Inflammatory macrophage treated with lipopolysaccharide for 4 hours (primary cell): Measurements from ENCODE around the gene GNAS.

Source experiments
- DNase-seq: peaks from one replicate; pipeline ENCODE4 v3.0.0-alpha.2; 2020

The GNAS gene

DNA sequence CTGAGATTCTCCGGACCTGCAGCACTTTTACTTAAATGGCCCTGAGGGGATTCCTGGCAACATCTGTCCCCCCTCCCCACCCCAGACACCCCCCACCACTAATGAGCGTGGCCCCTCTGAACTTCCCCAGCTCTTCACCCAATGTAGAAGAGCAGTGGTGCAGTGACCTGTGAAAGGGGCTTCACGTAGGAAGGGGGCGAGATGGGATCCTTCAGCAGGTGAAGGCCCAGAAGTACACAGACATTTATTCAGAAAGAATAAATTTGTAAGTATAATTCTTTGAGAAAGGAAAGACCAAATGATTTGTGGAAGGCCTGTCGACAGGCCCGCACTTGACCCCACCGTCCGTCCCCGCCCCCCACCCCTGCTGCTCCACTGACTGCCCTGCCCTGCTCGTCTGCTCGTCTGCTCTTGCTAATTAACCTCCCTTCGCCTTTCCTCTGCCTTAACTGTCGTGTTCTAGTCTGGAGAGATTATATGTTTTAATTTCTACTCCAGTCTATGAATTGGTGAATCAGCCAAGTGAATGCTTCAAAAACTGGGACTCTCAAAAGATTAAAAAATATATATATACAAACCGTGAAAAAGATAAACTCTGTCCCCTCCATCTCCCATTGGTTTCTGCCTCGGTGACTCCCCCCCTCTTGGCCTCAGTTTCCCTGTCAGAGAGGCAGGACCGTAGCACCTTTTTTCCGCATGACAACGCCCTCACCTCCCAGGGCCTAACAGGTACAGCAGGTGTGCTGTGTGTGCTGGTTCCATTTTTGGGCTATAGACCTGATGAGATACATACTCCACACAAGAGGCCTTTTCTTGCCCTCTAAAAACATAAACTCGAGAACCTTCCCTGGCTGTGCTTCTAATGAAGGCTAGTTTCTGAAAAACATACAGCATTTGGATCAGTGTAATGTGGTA, 49.2 kb downstream of the GNAS start:
- no peak for DNase-seq

DNA sequence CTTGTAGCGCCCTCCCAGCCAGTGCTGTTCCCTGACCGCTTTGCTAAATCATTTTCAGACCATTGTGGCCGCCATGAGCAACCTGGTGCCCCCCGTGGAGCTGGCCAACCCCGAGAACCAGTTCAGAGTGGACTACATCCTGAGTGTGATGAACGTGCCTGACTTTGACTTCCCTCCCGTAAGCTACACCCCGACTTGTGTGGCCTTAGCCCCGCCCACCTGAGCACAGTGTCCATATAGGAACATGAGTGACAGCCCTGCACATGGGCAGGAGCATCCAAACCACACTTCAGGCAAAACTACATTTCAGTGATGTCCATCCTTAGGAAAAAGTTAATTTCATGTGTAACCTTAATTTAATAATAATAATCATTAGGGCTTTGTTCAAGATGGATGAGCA, 51.1 kb downstream of the GNAS start:
- no peak for DNase-seq

DNA sequence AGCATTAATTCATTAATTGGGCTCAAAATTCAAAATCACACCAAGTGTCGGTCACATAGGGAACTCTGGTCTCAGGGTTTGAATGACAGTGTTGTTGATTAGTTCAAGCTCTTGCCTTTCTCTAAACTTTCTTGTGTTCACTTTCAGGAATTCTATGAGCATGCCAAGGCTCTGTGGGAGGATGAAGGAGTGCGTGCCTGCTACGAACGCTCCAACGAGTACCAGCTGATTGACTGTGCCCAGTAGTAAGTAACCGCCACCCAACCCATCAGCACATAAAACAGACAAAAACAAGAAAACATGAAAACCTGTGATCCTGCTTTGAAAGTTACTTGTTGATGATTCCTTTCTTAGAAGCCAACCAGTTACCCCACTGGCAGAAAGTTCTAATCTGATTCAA, 52.7 kb downstream of the GNAS start:
- DNase-seq, result no peak

DNA sequence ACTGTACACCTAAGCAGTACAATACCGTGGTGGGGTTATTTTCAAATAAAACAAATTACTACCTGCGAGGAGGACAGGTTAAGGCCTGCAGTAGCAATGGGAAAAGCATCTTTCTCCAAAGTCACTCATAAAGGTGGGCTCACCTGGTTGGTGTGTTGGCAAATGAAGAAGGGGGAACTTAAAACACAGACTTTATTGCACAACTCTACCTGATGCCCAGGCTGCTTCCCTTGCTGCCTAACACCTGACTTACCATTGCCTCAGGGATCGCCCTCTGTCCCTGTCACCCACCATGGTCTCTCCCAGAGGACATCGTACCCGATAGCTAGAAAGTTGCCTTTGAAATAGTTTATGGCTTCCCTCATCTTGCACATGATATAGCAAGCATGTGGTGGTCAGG, 53.6 kb downstream of the GNAS start:
- DNase-seq, result no peak

DNA sequence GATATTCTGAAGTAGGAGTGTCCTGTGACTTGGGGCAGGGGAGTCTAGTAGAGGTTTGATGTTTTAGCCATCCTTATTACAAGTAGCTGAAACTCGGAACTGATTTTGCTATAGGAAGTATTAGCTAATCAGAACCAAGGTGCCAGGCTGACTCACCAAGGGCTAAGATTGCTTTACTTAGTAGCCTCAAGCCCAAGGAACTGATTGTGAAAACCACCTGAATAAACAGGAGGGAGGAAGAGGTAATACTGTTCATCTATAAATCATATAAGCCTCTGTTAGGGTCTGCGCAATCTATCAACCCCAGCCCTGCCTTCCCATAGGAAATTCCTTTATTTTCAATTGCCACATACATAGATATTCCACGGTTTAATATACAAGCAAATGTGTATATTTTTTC, 54.4 kb downstream of the GNAS start:
- peak; percentile 71 for DNase-seq

DNA sequence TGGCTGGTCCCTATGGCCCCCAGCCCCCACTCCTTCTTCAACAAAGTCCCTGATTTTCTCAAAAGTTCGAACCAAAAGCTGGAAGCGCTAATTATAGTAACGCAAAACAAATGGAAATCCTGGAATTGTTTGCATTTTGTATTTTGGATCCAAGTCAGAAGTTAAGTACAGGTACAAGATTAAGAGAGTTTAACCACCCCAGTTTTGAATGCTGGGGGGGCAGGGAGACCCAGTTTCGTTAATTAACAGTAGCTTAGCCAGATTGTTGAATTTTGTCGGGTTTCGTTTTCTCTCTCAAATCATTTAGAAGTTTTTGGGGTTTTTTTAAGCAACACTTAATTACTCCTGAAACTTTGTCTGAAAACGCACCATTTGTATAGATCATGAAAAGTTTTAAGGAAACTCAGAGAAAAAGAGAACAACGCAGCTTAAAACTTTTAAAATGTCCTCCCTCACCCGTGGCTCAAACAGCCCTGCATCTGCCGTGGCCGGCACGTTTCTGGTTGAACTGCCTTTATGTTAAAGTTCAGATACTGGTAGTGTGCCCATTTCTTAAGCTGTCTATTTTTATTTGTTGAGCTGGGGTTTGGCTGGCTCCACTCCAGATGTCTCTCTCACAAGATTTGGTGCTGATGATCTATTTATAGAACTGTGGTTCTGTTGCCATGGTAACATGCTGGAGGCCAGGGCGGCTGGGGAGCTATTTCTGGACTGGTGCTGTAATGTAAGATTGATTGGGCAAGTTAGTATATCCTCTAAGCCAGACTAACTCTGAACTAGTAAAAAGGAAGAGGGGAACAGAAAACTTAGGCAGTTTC, 55.0 kb downstream of the GNAS start:
- DNase-seq, result peak; percentile 96

DNA sequence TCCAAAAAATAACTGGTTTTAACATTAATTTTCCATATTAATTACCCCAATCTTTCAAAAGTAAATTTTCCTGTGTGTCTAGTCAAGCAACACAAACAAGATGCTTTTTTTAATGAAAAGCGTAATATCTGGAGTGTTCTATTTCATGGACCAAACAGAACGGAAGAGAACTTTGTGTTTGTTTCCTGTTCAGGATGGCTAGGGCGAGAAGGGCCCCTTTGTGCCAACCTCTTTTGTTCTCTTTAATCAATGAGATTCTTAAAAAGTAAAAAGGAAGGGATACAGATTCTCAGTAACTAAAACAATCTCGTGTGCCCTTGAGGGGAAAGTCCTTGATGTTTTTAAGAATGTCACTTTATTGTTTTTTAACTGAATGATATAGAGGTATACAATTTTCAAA, 55.7 kb downstream of the GNAS start:
- DNase-seq, result no peak

DNA sequence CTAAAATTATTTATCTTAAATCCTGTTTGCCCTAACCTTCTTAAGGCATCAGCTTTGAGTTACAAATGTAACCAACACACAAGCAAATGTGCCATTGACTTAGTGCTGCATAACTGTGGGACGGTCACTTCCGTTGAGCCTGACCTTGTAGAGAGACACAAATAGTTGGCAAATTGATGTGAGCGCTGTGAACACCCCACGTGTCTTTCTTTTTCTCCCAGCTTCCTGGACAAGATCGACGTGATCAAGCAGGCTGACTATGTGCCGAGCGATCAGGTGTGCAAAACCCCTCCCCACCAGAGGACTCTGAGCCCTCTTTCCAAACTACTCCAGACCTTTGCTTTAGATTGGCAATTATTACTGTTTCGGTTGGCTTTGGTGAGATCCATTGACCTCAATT, 56.4 kb downstream of the GNAS start:
- DNase-seq, result no peak

DNA sequence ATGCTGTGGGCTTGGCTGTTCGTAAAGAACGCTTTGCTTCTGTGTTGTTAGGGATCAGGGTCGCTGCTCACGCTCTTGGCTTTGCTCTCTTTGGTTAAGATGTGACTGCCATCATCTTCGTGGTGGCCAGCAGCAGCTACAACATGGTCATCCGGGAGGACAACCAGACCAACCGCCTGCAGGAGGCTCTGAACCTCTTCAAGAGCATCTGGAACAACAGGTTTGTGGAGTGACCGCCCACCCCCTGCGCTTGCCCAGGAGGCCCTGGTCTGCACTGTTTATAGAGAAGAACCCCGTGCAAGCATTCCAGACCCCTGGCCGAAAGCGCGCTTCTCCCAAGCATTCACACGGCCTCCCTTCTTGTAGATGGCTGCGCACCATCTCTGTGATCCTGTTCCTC, 57.1 kb downstream of the GNAS start:
- no peak for DNase-seq

DNA sequence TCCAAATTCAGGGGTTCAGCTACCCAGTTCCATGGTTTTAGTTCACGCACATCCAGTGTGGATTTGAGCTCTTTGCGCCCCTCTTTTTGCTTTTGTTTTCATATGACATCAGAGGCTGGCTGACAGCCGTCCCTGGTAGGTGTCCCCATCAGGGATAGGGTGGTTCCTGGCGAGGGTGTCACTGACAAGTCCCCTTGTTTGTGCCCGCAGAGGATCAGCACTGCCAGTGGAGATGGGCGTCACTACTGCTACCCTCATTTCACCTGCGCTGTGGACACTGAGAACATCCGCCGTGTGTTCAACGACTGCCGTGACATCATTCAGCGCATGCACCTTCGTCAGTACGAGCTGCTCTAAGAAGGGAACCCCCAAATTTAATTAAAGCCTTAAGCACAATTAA, 58.0 kb downstream of the GNAS start:
- no peak for DNase-seq

DNA sequence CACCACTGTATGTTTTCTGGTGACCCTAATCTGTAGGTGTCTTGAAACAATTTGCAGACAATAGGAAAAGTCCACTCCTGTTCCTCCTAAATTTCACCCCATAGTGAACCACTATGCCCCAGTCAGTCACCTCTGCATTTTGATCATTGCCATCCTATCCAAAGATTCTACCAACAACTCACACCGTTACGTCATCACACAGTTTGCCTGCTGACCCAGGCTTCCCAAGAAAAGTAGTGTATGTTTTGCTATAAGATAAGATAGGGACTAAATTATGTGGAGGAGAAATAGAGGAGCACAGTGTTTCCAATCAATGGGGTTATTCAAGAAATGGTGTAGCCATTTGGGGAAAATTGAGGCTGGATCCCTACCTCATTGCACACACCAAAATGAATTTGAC, 58.8 kb downstream of the GNAS start:
- DNase-seq, result no peak

DNA sequence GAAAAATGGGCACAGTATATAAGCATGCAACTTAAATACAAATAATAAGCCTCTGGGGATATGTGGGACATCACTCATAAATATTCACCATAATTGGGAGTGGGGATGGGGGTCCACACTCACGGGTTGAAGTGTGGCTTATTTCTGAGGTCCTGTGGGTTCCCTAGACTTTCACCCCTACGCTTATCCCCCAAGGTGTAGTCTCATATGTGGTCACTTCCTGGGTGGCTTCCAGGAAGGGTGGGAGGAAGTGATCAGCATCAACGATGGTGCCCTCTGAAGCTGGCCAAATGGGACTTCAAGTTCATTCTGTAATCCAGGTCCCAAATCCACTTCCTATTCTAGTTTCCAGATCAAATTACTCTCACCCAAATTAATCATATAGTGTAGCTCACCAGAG, 59.5 kb downstream of the GNAS start:
- DNase-seq, result no peak

DNA sequence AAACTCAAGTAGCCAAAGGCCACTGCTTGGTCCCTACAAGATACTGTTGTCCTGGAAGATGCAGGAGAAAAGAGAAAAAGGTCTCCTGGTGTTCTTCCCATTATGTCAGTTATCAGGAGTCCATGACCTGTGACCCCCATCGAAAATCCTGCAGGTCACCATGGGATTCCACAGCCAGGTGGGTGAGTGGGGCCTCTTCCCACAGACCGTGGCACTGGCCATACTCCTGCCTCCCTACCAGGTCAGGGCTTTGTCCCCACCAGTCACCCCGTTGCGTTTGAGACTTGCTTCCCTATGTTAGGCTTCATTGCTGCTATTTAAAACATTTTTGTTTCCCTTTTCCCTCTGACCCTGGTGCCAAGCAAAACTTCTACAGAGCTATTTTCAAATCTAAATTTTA, 60.6 kb downstream of the GNAS start:
- no peak for DNase-seq

DNA sequence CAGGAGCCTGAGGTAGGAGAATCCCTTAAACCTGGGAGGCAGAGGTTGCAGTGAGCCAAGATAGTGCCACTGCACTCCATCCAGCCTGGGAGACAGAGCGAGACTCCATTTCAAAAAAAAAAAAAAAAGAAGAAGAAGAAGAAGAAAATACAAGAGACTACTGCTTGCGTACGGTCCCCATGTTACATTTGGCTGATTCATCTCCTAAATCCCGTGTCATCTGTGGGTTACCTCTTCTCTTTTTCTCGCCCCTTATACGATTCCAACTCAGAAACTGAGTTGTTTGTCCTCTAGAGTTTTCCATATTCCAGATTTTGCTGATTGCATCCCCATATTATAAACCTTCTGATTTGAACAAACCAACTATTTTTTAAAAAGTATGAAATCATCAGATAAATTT, 66.1 kb downstream of the GNAS start:
- DNase-seq, result peak; percentile 40

DNA sequence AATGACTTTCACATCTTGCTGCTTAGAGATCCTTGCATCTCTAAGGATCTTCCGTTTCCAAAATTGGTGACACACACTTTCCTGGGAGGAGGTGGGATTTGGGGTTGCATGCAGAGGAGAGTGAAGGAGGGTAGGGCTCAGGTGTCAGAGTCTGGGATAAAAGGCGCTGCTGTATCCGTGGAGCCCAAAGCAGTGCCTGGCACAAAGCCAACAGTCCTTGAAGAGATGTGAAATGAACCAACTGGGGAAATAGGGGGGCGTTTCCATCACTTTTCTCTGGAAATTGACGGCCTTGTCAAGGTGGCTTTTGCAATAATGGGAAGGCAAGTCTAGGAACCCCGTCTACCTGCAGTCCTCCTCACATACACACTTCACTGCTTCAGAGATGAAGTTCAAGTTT, 69.0 kb downstream of the GNAS start:
- no peak for DNase-seq

DNA sequence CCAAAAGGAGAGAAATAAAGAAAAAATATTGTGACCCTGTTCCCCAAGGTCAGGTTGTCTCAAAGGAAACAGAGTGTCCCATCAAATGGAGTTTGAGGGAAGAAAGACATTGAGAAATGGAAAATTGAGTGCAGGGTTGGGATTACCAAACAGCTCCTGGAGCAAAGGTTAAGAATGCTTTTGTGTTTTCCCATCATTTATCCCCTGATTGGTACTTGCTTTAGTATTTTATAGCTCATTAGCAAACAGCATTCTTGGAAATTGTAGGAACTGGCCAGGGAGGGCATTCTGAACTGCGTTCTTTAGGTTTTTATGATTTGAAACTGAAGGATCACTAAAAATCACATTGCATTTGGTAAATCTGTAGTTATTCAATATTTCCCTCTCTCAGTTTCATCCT, 69.5 kb downstream of the GNAS start:
- no peak for DNase-seq

DNA sequence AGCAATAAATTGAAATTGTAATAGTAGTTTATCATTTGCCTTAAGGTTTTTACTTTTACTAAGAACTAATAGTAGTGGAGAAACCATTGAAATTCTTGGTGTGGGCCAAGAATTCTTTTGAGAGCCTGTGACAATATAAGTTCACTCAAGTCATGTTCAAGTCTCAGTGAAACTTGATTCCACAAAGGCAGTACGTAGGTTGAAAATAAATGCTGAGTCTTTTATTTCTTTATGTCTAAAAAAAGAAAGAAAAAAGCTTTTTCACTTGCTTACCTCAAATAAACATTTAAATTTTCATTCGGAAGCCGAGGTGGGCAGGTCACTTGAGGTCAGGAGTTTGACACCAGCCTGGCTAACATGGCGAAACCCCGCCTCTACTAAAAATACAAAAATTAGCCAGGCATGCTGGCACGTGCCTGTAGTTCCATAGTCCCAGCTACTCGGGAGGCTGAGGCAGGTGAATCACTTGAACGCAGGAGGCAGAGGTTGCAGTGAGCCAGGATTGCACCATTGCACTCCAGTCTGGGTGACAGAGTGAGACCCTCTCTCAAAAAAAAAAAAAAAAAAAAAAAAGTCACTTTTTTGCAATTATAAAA, 70.7 kb downstream of the GNAS start:
- DNase-seq, result no peak

DNA sequence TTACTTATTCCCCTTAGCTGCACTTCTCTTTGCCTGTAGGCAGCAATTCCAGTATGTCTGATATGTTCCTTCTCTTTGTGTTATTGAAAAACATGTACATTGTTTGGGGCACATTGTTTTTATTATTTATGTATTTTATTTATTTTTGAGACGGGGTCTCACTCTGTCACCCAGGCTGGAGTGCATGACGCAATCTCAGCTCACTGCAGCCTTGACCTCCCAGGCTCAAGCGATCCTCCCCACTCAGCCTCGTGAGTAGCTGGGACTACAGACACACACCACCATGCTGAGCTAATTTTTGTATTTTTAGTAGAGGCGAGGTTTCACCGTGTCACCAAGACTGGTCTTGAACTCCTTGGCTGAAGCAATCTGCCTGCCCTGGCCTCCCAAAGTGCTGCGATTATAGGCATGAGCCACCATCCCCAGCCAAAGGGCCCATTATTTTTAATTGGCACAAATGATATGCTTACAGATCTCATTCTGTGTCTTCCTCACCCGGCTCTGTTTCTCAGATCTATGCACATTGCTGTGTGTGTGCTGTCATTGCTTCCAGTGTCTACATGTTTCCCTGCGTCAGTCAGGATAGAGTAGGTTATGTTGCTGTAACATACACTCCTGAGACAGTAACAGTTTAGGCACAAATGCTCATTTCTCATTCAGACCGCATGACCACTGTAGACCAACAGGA, 74.4 kb downstream of the GNAS start:
- no peak for DNase-seq

DNA sequence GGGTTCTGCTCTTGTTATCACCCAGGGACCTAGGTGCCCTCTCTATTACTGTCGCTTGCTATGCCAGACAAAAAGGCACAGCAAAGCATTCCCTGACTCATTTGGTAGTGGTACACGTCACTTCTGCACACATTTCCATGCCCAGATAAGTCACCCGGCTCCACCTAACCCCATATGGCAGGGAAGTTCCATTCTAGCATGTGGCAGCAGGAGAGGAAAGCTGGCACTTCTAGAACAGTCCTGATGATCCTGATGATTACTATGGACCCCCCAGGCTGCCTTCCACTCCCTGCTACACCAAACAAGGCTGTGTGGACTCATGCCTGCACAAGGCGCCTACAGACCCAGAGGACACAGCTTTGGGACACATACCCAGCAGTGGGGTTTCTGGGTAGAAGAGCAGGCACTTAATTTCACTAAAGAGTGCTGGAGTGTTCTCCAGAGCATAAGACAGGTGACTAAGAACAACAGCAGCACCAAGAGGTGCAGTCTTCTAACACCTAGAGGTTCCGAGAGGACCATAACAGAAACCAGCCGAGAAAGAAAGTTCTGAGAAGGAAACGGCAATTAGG, 75.1 kb downstream of the GNAS start:
- DNase-seq, result no peak

DNA sequence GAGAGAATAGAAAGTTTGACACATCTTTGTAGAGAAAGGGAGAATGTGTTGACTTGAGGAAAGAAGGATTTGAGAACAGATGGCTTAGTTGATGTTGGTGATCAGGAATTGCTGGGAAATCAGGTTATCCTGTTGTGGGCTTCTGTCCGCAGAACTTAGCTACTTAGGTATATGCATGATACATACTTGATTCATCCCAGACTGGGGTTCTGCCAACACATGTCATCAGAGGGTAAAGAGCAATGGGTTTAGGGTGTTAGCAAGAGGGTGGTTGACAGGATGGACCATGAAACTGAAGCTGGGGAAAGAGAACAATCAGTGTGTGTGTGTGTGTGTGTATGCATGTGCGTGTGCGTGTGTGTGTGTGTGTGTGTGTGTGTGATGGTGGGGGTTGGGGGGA, 78.0 kb downstream of the GNAS start:
- no peak for DNase-seq

DNA sequence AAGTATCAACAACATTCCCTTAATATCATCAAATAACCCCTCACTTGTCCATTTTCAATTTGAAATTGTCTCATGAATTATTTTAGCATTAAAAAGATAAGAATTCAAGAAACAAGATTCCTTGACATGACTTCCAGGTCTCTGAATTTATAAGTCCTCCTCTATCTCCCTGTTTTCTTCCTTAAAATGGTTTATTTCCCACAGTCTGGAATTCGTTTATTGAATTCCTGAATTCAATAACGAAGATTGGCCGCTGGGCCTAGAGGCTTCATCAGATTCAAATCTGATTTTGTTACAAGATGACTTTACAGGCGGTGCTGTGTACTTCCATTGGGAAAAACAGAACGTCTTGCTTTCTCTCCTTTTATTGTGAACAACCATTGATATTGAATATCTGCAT, 79.7 kb downstream of the GNAS start:
- no peak for DNase-seq

DNA sequence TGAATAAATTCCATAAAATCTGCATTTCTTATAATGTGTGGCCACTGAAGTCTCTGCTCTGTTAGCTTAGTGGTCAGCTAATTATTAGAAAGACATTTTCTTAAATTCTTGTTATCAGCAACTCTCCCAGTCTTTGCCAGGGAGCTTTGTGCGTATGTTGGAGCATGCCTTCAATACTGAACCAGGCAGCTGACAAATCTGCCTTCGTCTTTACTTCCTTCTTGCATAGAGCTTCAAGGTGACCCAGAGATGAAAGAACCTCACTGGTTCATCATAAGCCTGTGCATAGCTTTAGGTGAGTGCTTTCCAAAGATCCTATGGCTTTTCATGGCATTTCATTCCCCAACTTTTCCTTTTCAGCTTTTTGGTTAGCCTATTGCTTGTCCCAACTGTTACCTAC, 85.6 kb downstream of the GNAS start:
- no peak for DNase-seq

DNA sequence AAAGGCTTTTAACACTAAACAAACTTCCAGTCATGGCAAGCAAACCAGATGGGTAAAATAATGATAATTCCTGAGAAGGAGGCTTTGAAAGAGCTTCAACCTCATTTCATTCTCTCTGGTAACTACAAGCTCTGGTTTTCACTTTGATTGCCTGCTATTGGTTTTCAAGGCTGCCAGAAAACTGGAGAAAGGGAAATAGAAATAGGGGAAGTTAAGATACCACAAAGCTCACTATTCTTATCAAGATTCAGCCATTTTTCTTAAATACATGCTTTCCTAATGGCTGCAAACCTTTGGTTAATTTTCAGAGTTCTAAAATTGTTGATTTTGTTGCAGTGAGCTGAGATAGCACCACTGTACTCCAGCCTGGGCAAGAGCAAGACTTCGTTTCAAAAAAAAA, 86.0 kb downstream of the GNAS start:
- DNase-seq, result peak; percentile 40
